Frontal cortex (tissue), 4 donors: ENCODE data around the gene SH3GL1. TPM values are rescaled to one million over a fixed set of nuclear protein-coding genes. Genes with fewer than 3 reads are reported as not detected.
A peak's percentile ranks its signal among the peaks of the same experiment; 100 is the strongest.

Experiments used
- DNase-seq, 2 donors: peaks; one replicate each; pipeline ENCODE4 v3.0.0; 2012; ENCODE audit warnings: low spot score in 2 of 2
- FAIRE-seq: peaks from 2 replicates; lab custom pipeline; 2012; peaks lifted over from hg19 to GRCh38; lab: Jason Lieb, UNC
- total RNA-seq: library from RNA; depleted of rRNA; stranded (reverse); fragments of >200 nt; gene quantifications from one replicate; pipeline ENCODE4 v1.2.3, GENCODE V29; 2014
- donor health status: control.
- donor health status: control.
- donor health status: control.

Gene SH3GL1
- total RNA-seq, 1 donor from 2014 or later: 17.5 TPM

DNA sequence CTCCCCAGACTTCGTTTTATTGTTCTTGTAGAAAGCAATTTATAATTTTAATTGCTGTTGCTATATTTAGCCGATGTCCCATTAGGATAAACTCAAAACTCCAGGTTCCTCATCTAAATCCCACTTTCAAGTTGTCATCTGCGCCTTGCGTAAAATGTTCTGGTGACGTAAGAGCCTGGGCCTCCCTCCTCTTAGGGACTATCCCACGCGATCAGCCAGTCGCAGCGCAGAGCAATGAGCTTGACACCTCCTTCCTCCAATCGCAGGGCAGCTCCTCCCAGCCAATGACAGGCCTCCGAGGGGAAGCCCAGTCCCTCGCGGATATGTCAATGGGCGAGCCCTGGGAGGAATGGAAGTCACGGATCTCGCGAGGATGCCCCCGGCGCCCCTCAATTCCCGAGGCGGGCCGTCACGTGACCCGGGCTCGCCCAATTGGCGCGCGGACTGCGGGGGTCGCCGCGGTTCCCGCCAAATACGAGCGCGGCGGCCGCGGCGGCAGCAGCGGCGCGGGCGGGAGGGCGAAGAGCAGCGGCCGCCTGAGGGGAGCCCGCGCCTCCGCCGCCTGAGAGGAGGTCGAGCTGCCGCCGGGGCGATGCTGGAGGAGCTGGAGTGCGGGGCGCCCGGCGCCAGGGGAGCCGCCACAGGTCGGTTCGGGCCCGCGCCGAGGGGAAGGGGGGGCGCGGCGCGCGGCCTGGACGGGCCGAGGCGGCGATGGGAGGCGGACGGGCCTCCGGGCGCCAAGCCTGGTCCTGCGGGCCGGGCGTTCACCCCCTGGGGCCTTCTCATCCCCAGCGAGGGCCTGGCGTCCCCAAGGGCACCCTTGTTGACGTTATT lies 2.0 kb upstream of the SH3GL1 start, which contains the start of gene CHAF1A:
TSS of gene CHAF1A (plus strand) at position 470 of the 834 bp plus-strand sequence. CDS start at position 593, 123 bp downstream.
- DNase-seq: peak; percentile 100

DNA sequence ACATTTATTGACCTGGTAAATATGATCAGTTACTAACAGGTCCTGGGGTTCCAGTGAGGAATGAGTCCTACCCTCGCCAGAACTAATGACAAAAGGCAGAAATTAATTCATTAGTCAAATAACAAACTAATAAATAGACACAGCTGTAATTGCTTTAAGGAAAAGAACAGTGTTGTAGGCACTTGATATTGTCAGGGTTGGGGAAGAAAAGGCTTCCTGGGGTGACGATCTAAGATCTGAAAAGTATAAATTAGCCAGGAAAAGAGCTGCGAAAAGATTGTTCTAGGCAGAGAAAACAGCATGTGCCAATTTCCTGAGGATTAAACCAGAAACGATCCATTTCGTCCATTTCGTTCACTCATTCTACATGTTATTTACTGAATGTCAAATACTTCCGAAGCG lies 1.4 kb upstream of the SH3GL1 start:
- no peak for DNase-seq
- no peak for FAIRE-seq

More for the DNA sequence above, 2.0 kb upstream of the SH3GL1 start, which contains the start of gene CHAF1A:
- peak; percentile 90 for FAIRE-seq

DNA sequence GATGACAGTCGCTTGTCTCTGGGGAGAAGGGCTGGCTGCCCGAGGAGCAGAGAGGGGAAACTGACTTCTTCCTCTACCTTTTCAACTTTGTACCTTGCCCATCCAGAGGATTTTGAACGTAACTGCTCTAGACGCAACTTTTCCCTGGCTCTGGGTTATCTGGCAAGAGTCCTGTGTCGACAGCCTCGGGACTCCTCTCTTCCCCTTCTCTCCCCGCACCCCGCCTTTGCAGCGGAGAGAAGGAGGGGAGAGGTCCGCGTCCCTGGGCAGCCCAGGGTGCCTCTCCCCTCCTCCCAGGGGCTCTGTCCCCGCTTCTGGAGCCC lies 574 bp downstream of the SH3GL1 start:
- DNase-seq: no peak
- no peak for FAIRE-seq

DNA sequence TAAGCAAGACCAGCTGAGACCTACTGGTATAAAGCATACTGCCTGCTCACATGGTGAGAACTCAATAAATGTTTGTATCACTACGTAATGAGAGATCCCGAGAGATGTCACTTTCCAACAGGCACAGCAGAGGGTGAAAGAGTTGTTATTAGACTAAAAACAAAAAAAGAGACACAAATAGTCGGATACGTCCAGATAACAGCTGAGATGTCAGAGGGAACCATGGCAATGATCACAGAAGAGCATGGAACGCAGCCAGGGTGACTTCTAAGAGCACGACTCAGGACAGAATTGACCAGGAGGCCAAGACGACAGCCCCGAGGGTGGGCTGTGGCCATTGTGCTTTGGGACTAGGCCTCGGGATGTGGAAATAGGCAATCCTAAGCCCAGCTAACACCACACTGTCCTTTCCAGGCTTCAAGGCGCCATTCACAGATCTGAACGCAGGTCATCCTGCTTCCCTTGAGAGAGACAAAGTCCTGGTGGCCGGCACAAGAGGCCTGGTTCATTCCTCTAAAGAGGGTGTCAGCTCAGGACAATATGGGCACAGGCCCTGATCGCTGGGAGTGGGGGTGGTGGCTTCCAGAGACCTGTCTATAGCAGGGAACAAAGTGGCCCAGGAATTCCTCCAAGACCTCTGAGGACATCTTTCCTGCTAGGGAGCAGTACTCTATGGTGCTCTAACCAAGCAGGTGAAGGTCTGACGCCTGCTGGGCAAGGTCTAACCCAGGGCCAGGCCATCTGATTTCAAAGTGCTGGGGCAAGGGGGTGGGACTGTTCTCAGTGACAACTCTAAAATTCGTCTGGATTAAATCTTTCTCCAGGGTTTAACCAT lies 3.2 kb downstream of the SH3GL1 start:
- DNase-seq: no peak
- FAIRE-seq: no peak

DNA sequence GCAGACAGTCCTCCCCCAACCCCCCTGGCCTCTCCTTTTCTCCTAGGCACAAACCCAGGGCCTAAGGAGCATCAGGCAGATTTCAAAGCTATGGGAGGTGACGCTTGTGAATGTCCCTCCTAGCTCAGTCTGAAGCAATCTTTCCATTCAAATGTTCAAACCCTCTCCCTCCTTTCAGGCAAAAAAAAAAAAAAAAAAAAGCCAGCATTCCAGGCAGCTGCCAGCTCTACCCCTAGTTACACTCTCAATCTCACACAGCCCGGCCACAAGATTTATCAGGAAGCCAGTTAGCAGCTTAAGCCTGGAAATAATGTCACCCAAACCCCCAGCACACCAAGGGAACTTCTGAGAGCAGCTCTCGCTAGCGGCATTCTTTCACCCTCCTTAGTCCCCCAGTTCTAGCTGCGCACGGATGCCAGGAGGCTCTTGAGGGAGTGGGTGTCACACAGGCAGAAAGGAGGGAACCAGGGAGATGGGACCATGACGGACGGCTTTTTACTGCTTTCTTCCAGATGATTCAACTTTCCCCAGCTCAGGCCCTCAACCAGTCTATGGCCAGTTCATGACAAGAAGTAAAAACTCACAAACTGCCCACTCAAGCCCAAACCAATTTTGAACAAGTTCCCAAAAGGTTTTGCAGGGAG lies 6.3 kb downstream of the SH3GL1 start:
- DNase-seq (no peak), FAIRE-seq (no peak)

DNA sequence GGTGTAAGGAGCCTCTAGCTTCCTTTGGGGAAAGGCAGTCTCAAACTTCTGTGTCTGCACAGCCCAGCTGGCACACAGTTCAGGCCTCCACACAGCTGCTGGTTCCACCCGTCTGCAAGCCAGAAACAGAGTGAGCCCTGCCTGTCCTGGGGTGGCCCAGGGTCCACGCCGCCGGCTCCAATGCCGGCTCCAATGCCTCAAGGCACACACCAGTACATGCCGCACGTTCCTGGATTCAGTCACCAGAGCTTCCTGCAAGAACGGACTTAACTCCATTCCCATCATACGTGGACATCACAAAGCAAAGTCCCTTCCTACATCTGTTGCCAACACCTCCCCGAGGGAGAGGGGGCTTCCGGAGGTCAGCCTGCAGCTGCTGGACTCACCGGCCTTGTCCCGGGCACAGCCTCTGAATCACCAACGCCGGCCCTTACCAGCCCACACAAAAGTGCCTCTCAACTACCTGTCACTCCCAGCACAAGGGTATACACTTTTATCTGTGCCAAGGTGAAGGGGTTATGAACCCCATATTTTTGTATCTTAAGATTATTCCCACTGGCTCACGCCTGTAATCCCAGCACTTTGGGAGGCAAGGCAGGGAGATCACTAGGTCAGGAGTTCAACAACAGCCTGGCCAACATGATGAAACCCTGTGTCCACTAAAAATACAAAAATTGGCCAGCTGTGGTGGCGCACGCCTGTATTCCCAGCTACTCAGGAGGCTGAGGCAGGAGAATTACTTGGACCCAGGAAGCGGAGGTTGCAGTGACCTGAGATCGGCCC lies 8.5 kb downstream of the SH3GL1 start:
- FAIRE-seq: no peak
- no peak for DNase-seq

DNA sequence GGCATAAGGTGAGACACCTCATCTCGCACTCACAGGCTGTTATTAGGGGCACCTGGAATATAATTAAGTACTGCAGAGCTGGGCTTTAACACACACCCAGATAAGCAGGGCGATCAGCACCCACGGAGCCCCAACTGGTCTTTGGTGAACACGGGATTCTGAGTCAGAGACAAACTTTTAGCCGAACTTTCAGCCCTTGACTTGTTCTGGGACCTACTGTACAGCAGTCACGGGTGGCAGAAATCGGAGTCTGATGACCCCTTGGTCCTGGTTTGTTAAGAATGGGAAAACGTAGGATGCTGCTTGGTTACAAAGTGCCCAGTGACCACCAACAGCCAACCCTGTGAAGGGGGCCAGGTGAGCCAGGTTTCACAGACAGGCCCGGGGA lies 9.0 kb downstream of the SH3GL1 start:
- DNase-seq: no peak
- FAIRE-seq: no peak

DNA sequence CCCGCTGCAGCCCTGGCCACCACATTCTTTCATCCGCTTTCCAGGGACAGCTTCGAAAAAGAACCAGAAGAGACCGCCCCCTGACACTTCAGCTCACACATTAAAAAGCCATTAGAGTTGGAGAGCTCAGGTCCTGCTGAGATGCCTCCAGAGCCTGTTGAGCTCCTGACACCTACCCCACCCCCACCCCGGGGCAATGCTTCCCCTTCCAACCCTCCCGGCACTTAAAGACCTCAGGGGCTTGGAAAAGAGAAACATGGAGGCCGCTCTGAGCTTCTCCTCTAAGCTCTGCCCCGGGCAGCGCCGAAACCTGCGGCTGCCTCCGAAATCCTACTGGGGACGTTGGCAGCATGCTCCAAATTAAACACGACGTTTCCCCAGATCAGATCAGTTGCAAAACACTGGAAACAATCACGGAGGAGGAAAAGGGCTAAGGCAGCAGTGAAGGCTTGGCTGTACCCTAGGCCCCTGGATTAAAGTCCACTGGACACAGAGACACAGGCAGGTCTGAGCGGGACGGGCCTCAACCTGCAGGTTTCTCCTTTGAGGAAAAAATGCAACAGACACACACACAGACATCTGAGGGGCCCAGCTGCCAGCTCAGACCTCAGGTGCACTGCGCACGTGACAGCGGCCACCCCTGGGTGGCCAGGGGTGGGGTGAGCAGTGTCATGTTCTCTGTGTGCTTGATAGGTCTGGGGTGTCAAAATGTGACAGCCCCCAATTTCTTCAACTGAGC lies 9.6 kb downstream of the SH3GL1 start:
- no peak for FAIRE-seq

DNA sequence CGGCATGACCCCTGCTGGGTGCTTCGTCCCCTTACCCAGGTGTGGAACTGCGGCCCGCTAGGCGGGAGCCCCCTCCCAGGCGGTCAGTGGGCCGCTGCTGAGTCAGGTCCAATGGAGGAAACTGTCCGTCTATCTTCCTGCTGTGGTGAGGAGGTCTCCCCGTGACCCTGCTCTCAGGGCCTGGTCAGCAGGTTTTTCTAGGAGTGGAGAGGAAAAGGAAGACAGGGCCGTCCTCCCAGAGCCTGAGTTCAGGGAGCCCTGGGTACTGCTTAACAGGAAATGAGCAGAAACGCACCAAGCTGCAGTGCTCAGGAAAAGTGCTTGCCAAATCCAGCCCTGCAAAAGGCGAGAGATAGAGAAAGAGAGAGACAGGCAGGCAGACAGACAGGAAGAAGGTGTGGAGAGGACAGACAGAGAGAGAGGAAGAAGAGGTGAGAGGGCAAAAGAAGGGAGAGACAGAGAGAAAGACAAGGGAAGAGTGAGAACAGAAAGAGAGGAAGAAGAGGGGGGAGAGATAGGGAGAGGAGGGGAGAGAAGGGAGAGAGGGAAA lies 10.3 kb downstream of the SH3GL1 start:
- DNase-seq (no peak), FAIRE-seq (no peak)

More for the DNA sequence above, 9.6 kb downstream of the SH3GL1 start:
- DNase-seq: no peak

DNA sequence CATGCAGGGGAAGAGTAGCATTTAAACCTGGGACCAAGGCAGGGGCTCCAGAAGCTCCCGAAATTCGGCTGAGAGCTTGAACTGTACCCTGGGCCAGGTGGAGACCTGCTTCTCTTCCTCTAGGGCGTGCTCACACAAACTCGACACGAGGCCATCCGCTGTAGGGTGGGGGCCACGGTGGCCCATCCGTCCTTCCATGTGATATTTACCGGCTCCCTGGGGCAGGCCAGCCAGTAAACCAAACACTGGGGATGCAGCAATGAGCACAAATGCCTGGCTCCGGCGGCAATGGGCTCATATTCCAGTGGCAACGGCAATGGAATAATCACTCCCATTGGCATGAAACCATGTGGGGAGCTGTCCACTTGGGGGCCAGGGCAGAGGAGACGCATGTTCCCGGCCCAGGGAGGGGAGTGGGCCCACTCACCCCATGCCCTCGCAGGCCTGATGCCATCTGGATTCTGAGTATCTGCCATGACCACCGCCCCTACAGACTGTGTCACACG lies 10.8 kb downstream of the SH3GL1 start:
- FAIRE-seq (no peak), DNase-seq (no peak)

DNA sequence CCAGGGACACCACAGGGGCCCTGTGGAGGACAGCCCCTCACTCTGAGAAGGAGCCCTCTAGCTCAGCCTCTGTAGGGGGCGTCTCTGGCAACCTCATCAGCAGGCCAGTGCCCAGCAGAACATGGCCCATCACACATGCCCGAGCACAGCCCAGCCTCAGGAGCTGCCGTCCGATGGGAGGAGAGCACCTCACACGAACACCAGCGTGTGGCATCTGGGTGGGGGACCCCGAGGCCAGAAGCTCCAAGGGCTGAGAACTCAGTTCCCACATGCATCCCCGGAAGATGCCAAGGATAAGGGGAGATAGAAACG lies 11.3 kb downstream of the SH3GL1 start:
- DNase-seq (no peak), FAIRE-seq (no peak)

DNA sequence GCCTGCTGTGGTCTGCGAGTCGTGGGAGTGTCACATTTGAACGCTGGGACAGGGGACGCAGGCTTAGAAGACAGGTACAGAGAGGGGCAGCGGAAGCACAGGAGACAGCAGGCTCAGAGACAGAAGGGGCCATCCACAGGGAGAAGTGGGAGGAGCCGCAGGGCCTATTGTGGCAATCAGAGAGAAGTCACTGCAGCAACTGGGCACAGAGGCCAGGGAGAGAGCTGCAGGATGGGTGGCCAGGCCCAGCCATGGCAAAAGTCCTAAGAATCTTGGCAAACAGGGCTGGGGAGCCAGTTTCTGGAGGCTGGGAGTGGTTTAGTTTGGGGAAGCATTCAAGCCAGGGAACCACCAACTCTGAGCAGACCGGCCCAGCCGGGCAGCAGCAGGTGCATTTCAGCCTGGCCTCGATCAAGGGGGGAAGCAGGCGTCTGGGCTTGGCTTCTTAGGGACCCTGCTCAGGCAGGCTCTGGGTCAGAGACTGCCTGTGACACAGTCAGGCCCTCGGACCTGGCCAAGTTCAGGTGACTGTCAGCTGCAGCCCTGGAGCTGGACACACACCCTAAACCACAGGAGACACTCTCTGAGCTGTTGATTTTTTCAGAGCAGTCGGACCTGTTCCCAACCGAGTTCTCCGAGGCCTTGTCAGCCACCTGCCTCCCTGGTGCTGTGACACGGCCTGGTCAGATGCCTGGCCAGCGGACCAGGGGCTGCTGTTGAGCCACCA lies 11.8 kb downstream of the SH3GL1 start:
- FAIRE-seq: no peak
- no peak for DNase-seq

DNA sequence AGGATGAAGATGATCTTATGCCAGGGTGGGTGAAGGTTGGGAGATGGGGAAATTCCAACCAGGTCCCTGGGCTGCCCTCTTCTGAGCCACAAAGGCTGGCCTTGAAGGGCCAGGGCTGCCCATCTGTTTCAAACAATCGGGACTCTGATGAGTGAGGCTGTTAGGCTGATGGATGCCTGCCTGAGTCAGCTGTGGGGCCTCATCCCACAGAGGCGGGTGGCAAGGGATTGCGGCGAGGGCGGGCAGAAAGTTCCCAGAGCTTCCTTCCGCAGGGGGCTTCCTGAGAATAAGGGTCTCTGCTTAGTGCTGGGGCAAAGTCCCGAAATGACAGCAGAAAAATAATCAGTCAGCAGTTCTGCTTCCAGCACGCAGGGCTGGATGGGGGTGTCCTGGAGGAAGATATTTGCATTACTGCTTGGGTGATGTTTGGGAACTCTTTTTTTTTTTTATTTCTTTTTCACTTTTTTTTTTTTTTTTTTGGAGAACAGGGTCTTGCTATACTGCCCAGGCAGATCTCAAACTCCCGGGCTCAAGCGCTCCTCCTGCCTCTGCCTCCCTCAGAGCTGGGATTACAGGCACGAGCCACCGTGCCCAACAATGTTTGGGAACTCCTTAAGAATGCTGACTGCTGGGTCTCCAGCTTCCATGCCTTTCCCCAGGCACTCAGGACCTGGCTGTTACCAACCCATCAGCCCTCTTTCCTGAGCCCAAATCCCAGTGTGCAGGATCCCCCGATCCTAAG lies 14.1 kb downstream of the SH3GL1 start:
- FAIRE-seq (no peak), DNase-seq (peak in 1 of 2 donors; percentile 65)

DNA sequence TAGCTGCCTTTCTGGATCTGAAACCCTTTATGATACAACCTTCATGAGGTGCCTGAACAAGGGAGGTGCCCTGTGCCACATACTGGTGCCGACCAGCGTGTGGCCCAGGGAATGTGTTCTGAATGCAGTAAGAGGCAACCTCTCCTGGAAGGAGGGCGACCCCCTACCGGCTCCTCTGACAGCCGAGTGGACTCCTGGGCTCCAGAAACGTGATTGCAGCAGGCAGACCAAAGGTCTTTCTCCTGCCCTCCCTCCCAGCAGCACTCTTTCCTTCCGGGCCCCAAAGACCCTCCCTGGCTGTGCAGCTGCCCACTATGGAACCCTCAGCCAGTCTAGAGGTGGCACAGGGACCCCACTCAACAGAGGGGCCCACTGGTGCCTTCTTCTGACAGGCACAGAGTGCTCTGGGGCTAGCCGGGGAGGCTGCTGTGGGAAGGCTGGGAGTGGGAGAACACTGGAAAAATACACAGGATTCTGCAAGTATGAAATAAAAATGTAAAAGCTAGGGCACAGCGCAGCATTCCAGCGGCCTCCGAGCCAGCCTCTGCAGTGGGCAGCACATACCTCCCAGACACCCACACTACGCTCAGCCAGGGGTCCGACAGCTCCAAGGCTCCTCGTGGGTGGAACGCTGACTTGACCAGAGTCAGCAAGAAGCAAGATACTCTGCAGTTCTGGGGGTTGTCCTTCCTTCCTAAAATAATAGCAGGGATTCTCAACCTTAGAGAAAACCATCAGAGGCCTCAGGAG lies 14.9 kb downstream of the SH3GL1 start:
- DNase-seq: no peak
- no peak for FAIRE-seq

DNA sequence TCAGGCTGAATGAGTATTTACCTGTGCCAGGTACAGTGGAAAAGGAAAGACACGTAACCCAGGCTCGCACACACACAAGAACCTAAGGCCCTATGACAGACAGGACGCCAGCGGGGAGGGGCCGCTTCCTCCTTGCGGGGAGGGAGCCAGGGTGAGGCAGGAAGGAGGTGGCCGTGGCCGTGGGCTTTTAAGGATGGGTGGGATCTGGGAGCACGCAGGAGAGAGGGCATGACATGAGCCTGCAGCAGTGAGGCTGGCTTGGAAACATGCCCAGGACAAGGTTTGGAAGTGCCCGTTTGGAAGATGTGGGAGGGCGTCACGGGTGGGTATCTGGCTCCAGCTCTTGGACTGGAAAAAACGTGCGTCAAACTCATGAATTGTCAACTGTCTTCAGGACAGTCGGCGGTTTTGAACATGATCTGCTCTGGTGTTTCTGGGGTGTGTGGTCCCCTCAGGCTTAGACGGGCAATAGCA lies 20.1 kb downstream of the SH3GL1 start:
- no peak for FAIRE-seq
- no peak for DNase-seq

DNA sequence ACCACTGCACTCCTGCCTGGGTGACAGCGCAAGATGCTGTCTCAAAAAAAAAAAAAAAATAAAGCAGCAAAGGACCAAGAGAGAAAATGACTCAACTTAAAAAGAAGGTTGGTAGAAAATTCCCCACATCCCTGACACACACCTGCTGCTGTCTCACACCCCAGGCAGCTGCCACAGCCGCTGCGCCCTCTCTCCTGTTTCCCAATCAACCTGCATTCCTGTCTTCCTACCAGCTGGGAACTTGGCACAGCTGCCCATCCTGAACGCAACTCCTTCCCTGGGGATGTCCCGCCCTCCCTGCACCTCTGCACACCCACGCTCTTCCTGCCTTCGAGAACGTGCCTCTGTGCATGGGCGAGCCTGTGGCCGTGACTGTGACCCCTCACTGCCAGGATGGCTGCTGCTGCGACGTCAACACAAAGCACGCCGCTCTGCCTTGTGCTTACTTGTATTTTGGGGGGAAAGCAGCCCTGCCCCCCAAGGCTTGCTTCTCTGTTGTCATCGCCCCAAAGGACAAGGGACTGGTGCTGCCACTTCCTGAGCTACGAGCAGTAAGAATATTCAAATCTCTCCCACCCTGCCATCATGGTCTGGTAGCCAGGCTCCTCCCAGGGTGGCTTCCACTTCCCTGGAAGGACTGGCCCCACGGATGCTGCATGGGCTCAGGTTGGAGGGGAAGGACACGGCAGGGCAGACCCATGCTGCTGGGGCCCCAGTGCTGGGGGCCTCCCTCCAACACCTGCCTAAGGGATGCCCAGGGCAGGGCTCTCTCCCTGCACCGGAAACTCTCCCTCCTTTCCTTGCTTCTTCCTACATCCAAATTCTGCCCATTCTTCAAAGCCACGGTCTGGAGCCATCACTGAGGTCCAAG lies 20.7 kb downstream of the SH3GL1 start:
- no peak for FAIRE-seq
- no peak for DNase-seq
